GM12872 (cell line): ENCODE results near the gene AMN.

Experiments used
- TF ChIP-seq, protein P1 (sequence below): IDR thresholded peaks from 3 replicates; pipeline ENCODE4 v1.5.1; 2011; ENCODE audit warnings: low read depth, mild to moderate bottlenecking, low read length, moderate library complexity; ENCODE audit not compliant: insufficient read depth

AMN gene

DNA sequence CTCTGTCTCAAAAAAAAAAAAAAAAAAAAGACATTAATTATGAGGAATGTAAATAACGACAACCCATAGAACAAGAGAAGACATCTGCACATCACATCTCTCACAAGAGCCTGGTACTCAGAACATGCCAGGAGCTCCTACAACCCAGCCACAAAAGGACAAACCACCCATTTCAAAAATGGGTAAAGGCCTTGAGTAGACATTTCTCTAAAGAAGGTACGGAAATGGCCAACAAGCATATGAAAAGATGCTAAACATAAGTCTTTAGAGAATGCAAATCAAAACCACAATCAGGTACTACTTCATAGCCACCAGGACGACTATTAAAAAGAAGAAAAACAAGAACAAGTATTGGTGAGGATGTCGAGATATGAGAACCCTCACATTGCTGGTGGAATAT, 13.3 kb downstream of the AMN start:
- TF ChIP-seq, protein P1, sequence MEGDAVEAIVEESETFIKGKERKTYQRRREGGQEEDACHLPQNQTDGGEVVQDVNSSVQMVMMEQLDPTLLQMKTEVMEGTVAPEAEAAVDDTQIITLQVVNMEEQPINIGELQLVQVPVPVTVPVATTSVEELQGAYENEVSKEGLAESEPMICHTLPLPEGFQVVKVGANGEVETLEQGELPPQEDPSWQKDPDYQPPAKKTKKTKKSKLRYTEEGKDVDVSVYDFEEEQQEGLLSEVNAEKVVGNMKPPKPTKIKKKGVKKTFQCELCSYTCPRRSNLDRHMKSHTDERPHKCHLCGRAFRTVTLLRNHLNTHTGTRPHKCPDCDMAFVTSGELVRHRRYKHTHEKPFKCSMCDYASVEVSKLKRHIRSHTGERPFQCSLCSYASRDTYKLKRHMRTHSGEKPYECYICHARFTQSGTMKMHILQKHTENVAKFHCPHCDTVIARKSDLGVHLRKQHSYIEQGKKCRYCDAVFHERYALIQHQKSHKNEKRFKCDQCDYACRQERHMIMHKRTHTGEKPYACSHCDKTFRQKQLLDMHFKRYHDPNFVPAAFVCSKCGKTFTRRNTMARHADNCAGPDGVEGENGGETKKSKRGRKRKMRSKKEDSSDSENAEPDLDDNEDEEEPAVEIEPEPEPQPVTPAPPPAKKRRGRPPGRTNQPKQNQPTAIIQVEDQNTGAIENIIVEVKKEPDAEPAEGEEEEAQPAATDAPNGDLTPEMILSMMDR, result no peak

DNA sequence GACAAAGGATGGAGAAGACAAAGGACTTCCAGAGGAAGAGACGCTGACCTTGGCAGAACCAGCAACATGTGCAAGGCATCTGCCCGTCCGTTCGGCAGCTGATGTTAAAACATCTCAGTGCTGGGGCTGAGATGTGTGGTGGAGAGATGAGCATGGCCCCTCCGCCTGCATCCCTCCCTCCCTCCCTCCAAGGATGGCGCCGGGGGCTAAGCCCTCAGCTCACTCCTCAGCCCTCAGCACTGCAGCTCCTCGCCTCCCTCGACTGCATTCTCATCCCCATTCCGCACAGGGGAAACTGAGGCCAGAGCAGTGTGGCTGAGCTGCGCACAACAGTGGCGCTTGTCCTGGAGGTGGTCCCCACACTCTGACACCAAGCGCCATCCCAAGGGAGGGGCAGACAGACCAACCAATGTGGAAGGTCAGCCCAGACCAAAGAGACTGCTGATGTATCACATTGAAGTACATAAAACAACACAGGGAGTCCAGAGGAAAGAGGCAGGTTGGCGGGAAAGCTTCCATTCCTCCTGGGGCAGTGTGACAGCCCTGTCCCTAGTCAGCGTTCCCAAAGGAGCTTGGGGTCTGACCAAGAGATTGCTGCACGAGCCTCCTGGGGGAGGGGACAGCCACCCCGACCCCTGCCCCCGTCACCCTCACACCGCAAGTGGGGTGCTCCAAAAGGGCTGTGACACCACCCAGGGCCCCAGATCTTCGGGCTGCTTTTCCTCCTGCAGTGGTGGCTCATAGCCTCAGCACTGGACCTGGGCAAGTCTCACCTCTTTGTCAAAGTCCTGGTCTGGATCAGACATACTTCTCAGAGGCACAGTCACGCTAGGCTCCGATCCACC, 15.1 kb downstream of the AMN start:
- TF ChIP-seq, protein P1, result no peak

DNA sequence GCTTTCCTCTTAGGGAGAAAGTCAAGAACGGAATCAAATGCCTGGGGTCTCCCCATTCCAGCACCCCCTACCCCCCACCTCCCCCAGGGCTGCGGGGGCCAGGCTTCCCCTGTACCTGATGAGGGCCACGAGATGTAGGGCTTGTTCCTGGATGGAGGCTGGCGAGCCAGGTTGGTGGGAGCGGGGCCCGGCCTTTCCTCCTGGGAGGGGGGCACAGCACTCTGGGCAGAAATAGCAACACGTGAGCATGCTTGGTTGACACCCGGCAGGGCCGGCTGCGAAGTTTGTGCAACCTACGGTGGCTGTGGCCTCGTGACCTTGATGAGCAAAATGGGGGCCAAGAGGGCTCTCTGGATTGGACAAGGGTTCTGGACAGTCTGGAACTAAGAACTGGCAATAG, 15.7 kb downstream of the AMN start:
- TF ChIP-seq, protein P1, result no peak

GRCh38 chr14:102939329-102939728, 16.9 kb downstream of the AMN start:
- TF ChIP-seq, protein P1, result no peak

GRCh38 chr14:102939820-102940561, 17.5 kb downstream of the AMN start:
- TF ChIP-seq, protein P1, result no peak

DNA sequence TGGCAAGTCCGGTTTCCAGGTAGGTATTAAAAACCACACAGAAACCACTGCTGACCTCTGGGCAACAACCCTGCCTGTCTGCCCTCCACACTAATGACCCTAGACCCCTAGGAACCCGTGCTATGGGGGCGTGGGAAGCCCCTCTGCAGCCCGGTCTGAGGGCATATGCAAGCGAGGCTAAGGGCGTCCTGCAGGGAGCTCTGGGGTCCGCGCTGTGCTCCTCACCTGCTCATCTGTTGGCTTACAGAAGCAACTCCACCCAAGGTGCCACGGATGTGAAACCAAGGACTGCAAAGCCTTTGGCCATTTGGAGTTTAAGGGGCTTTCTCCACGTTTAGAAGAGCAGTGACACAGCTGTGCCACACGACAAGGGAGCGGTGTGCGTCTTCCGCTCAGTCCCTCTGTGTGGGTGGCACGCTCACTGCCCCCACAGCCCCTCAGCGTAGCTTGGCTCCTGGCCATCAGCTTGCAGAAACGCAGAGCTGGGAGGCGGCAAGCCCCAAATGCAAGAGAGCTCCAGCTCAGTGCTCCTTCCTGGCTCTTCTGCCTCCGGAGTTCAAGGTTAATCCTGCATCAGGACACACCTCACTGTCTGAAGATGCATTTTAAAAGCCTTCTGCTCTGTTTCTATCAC, 18.4 kb downstream of the AMN start:
- TF ChIP-seq, protein P1, result no peak

DNA sequence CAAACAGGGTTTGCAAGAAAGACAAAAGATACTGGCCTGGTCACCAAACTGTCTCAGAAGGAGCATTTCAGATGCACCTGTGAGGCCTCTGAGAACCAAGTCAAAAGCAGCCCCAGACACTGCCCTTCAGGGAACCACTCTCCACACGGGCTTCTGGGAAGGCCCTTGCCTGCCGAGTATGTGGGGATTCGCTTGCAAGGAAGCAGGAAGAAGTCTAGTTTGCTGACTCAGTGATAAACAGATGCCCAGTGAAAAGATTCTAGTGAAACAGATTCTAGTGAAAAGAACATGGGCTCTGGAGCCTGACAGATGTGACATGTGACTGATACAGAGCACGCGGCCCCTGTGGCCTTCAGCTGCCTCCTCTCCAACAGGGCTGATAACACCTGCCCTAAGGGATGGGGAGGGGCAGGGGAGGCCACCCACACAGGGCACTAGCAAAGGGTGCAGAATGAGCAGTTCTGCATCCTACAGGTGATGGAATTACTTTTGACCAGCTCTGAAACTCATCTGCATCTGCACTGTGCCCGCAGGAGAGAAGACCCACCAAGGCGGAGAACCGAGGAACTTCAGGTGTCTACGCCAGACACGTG, 19.1 kb downstream of the AMN start:
- TF ChIP-seq, protein P1, result no peak
